ENCODE results near the gene CFAP20DC. TPM values are rescaled to one million over a fixed set of nuclear protein-coding genes. Genes with fewer than 3 reads are reported as not detected.
"Not testable (repeated sequence)": the region's sequence is repeated elsewhere in the genome, so short reads cannot be mapped to it uniquely, and the experiment has no call there.

The CFAP20DC gene
- total RNA-seq, 1 donor from 2014 or later, result 4.7 TPM

DNA sequence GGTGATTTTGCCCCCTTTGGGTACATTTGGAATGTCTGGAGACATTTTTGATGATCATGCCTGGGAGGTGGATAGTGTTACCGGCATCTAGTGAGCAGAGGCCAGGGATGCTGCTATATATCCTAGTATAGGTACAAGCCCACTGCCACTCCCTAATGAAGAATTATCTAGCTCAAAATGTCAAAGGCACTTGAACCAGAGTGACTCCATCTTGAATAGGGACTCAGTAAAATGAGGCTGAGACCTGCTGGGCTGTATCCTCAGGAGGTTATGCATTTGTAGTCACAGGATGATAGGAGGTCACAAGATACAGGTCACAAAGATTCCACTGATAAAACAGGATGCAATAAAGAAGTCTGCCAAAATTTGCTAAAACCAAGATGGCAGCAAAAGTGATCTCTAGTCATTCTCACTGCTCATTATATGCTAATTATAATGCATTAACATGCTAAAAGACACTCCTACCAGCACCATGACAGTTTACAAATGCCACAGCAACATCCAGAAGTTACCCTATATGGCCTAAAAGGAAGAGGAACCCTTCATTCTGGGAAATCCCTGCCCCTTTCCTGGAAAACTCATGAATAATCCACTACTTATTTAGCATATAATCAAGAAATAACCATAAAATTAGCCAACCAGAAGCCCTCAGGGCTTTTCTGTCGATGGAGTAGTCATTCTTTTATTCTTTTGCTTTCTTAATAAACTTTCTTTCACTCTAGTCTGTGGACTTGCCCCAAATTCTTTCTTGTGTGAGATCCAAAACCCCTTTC lies 343.2 kb downstream of the CFAP20DC start:
- H3K4me3 Mint-ChIP-seq, result no peak overlapping the region
- H3K4me1 Mint-ChIP-seq (ENCODE audit: unreplicated experiment), result no peaks in the 10 kb centered on the region
- TF ChIP-seq, protein P1, sequence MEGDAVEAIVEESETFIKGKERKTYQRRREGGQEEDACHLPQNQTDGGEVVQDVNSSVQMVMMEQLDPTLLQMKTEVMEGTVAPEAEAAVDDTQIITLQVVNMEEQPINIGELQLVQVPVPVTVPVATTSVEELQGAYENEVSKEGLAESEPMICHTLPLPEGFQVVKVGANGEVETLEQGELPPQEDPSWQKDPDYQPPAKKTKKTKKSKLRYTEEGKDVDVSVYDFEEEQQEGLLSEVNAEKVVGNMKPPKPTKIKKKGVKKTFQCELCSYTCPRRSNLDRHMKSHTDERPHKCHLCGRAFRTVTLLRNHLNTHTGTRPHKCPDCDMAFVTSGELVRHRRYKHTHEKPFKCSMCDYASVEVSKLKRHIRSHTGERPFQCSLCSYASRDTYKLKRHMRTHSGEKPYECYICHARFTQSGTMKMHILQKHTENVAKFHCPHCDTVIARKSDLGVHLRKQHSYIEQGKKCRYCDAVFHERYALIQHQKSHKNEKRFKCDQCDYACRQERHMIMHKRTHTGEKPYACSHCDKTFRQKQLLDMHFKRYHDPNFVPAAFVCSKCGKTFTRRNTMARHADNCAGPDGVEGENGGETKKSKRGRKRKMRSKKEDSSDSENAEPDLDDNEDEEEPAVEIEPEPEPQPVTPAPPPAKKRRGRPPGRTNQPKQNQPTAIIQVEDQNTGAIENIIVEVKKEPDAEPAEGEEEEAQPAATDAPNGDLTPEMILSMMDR (conservative IDR thresholded peaks at IDR 0.05), result no peak
- H3K27ac Mint-ChIP-seq, result no peak overlapping the region
- no peaks in the 10 kb centered on the region for H3K27me3 Mint-ChIP-seq
- no peak for DNase-seq (ENCODE audit: extremely low spot score, unreplicated experiment)
- H3K9me3 Mint-ChIP-seq, result no peaks in the 10 kb centered on the region
- no peaks in the 10 kb centered on the region for H3K36me3 Mint-ChIP-seq

DNA sequence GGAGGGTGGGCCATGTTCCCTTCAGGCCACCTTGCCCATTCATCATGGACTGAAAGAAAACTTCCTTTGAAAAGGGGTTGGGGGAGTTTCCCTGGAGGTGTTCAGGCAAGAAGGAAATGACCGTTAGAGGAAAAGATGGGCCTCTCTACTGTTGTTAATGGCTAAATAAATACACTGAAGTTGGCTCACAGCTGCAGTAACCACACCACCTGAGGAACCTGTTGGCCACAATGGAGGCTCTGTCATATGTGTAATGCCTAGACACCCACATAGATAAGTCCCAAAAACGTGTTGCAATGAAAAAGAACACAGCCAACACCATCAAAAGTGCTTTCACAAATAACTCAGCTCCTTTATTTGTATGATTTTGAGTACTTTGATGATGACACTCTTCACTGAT lies 345.1 kb downstream of the CFAP20DC start:
- Mint-ChIP-seq H3K27ac (no peak overlapping the region), H3K36me3 (no peaks in the 10 kb centered on the region), H3K27me3 (no peaks in the 10 kb centered on the region), H3K4me1 (ENCODE audit: unreplicated experiment) (no peaks in the 10 kb centered on the region), H3K4me3 (no peak overlapping the region), H3K9me3 (no peaks in the 10 kb centered on the region)
- TF ChIP-seq, protein P1 (conservative IDR thresholded peaks at IDR 0.05), result no peak
- no peak for DNase-seq (ENCODE audit: extremely low spot score, unreplicated experiment)

DNA sequence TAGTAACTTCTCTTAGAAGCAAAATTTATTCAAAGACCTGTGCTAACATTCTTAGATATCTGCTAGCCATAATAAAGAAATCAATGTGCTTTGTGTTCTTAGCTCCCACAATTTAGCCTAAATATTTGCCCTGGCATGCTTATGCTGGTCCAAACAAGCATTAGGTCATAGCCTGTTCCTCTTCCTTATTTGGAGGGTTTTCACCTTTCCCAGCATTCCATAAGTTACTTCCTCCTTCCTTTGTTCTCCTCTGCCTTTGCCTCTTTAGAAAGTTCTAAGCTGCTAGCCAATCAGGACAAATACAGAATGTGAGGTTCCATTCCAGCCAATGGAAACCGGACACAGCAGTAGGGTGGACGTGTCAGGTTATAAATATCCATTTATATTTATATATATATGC lies 345.5 kb downstream of the CFAP20DC start:
- H3K9me3 Mint-ChIP-seq; H3K27me3 Mint-ChIP-seq; DNase-seq (ENCODE audit: extremely low spot score, unreplicated experiment); H3K27ac Mint-ChIP-seq; H3K4me3 Mint-ChIP-seq; H3K36me3 Mint-ChIP-seq; H3K4me1 Mint-ChIP-seq (ENCODE audit: unreplicated experiment): not testable (repeated sequence)

DNA sequence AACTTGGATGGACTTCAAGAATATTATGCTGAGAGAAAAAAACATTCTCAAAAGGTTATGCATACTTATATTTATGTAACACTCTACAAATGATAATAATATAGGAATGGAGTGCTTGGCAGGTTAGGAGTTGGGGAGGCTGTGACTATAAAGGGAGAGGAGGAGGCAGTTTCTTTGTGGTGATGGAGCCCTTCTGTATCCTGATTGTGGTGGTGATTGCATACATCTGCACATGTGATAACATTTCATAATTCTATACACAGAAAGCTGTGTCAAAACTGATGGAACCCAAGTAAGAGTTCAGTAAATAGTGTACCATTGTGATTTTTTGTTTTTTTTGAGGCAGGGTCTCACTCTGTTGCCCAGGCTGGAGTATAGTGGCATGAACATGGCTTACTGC lies 351.6 kb downstream of the CFAP20DC start:
- Mint-ChIP-seq H3K9me3 (peaks cover 6% of the 10 kb centered on the region), H3K27ac (no peak overlapping the region), H3K4me3 (no peak overlapping the region), H3K4me1 (ENCODE audit: unreplicated experiment) (no peaks in the 10 kb centered on the region), H3K36me3 (no peaks in the 10 kb centered on the region), H3K27me3 (peaks cover 4% of the 10 kb centered on the region)
- TF ChIP-seq, protein P1 (conservative IDR thresholded peaks at IDR 0.05), result no peak
- DNase-seq (ENCODE audit: extremely low spot score, unreplicated experiment), result no peak

DNA sequence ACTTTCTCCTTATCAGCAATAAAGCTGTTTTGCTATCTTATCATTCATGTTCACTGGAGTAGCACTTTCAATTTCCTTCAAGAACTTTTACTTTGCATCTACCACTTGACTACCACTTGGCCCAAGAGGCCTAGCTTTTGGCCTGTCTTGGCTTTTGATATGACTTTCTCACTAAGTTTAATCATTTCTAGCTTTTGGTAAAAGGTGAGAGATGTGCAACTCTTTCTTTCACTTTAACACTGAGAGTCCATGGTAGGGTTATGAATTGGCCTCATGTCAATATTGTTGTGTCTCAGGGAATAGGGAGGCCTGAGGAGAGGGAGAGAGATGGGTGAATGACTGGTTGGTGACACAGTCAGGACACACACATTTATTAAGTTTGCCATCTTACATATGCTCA lies 352.3 kb downstream of the CFAP20DC start:
- TF ChIP-seq, protein P1 (conservative IDR thresholded peaks at IDR 0.05), result no peak
- Mint-ChIP-seq H3K27me3 (peaks cover 4% of the 10 kb centered on the region), H3K4me3 (no peak overlapping the region), H3K9me3 (peaks cover 6% of the 10 kb centered on the region), H3K4me1 (ENCODE audit: unreplicated experiment) (no peaks in the 10 kb centered on the region), H3K36me3 (no peaks in the 10 kb centered on the region), H3K27ac (no peak overlapping the region)
- DNase-seq (ENCODE audit: extremely low spot score, unreplicated experiment), result no peak

DNA sequence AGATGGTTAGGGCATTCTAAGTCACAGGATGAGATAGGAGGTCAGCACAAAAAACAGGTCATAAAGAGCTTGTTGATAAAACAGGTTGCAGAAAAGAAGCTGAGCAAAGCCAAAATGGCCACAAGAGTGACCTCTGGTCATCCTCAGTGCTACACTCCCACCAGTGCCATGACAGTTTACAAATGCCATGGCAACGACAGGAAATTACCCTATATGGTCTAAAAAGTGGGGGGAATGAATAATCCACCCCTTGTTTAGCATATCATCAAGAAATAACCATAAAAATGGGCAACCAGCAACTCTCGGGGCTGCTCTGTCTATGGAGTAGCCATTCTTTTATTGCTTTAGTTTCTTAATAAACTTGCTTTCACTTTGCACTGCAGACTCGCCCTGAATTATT lies 353.0 kb downstream of the CFAP20DC start:
- not testable (repeated sequence) for H3K4me3 Mint-ChIP-seq; H3K27ac Mint-ChIP-seq; H3K36me3 Mint-ChIP-seq; H3K27me3 Mint-ChIP-seq; DNase-seq (ENCODE audit: extremely low spot score, unreplicated experiment); H3K4me1 Mint-ChIP-seq (ENCODE audit: unreplicated experiment); H3K9me3 Mint-ChIP-seq
